Stimulated activated CD8-positive, alpha-beta memory T cell treated with anti-CD3 and anti-CD28 coated beads, Interleukin-7, amount 100 ng/mL, for 4 hours (primary cell): ENCODE data around the gene FBXO33.

Source experiments
- DNase-seq, 2 donors: peaks; one replicate each; pipeline ENCODE4 v3.0.0-alpha.2; 2020; ENCODE audit warnings: low read depth in 2 of 2

Gene FBXO33

DNA sequence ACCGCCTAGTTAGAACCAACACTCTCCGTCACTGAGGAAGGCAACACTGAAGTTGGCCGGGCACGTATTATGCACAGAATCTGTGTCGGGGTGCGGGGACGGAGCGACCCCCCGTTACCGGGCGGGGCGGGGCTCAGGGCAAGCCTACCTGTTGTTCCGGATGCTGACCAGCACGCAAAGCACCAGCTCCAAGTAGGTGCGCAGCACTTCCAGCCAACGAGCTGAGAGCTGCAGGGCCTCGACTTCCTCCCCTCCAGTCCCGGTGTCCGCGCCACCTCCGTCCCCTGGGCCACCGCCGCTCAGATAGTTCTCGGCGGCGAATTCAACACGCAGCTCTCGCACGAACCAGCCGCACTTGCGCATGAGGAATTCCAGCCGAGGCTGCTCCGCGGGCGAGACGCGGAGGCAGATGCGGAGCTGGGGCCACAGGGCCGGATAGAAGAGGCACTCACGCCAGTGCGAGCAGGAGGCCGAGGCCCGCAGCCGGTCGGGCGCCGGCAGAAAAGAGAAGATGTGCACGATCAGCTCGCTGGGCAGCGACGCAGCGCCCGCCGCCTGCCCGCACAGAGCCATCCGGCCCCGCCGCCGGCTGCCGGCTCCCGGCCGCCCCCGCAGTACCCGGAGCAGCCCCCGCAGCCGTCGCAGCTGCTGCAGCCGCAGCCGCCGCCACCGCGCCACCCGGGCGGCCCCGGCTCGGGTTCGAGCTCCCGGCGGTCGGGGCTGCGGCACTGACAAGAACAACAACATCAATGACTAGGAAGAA lies 636 bp downstream of the FBXO33 start:
- DNase-seq = peak in 1 of 2 donors; percentile 29

DNA sequence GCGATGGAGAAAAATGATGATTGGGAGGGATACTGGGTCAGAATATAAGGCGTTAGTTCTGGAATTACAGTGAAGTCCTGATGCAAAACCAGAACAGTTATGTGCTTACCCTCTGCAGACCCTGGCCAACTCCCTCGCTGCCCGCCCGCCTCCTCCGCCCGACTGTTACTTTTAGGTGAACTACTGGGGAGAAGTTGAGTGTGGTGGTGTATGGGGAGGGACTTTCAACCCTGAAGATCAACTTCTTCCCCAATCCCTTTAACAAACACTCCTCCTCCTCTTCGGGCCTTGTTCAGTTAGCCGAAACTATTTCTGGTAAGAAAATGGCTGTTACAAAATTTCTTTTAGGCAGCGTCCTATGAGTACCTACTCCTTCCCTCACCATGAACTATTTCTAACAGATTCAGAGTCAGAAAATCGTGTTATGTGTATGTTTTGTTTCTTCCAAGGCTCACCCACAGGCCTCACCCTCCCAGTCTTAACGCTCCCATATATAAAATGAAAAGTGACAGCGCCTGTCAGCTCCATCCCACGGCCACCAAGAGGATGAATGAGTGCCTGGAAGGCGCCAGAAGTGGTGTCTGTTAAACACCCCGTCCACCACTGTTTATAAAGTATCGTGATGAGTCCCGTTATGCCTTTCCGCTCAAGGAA lies 1.3 kb downstream of the FBXO33 start:
- DNase-seq = no peak

DNA sequence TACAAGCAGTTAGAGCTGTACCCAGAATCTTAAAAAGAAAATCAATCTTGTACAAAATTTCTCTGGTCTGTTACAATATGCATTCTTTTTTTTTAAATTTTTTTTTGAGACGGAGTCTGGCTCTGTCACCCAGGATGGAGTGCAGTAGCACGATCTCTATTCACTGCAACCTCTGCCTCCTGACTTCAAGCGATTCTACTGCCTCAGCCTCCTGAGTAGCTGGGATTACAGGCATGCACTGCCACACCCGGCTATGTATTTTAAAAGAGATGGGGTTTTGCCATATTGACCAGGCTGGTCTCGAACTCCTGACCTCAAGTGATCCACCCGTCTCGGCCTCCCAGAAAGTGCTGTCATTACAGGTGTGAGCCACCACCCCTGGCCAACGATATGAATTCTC lies 4.1 kb downstream of the FBXO33 start:
- DNase-seq = no peak

DNA sequence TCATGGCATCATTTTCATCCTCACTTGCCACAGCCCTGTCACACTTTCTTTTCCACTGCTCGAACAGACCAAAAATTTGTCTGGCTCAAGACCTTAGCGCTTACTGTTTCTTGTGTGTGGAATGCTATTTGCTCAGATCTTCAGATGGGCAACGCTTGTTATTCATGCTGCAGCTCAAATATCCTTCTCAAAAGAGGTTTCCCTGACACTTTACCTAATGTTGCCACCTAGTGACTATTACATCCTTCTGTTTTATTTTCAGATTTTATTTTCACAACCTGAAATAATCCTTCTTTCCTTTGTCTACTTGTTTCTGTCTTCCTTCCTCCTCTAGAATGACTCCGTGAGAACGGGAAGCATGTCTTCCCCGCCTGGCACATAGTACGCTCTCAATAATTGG lies 5.6 kb downstream of the FBXO33 start:
- DNase-seq = no peak

DNA sequence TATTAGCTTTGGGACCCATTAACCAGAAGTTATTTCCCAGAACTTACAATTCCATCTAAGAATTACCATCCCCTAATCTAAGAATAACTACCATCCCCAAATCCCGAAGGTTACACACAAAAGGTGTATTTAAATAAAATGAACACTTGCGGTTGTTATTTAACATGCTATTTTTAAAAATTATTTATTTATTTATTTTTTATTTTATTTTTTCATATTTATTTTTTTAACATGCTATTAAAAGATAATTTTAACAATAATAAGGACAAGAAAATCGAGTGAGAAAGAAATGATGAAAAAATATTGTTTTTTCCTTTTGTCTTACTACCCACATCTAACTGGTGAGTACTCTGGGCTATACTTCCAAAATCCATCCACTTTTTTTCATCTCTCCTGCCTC lies 6.3 kb downstream of the FBXO33 start:
- DNase-seq = no peak

DNA sequence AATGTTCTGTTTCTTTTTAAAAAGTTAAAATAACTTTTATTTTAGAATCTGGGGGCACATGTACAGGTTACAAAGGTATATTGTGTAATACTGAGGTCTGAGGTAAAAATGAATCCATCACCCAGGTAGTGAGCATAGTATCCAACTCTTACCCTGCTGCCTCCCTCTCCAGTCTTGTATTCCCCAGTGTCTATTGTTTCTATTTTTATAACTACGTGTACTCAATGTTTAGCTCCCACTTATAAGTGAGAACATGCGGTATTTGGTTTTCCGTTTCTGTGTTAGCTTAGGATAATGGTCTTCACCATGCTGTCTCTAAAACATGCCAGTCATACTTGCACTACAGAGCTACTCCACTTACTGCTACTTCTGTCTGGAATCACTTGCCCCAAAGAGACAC lies 8.4 kb downstream of the FBXO33 start:
- DNase-seq = no peak

DNA sequence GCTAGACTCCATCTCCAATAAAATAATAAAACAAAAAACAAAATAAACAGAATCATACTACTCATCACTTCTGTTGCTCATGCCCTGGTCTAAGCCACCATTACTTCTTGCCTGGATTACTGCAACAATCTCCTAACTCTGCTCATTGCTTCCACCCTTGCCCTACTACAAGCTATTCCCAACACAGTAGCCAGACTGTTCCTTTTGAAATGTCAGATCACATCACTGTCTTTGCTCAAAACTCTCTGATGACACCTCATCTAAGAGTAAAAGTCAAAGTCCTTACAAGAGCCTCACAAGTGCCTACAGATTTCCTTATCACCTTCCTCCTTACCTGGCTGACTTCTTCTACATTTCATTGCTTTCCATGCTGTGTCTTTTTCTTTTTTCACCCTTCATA lies 10.0 kb downstream of the FBXO33 start:
- DNase-seq = no peak

DNA sequence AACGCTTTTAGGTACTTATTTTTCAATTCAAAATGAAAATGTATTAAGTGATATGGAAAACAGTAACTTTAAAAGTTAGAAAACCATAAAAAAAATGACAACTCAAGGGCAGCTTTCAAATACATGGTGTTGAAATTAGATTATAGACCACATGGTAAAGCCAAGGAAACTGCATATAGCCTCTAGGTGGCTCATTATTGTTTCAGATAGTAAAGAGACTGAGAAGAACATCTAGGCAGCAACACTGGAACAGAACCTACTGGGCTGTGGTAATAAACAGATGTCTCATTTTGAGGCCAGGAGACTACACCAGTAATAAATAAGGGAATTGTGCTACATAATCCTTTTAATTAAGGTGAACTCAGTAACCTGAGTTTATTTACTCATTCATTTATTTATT lies 13.0 kb downstream of the FBXO33 start:
- no peak for DNase-seq

DNA sequence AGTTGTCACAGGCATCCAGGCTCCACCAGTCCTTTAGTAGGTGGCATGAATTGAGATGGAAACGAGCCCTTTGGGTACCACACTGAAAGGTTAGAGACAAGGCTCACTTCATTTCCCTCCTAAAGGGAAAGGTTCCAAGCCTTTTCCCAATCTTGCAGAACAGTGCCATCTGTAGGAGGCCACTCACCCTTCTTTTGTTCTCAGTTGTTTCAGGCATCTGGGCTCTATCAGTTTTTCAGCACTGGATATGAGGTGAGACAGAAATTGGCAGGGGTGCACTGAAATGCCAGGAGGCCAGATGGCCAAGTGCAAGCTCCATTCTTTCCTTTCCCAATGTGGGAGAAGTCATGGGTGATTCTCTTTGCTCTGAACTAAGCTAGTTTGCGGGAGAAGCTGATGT lies 15.2 kb downstream of the FBXO33 start:
- no peak for DNase-seq

DNA sequence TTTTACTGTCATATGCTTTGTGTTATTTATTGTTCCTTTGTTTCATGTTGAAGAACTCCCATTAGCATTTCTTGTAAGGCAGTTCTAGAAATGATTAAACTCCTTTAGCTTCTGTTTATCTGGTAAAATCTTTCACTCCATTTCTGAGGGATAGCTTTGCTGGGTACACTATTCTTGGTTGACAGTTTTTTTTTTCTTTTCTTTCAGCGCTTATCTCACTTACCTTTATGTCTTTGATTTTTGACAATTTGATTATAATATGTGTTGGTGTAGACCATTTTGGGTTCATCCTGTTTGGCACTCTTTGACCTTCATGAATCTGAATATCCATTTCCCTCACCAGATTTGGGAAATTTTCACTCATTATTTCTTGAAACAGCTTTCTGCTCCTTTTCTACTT lies 16.2 kb downstream of the FBXO33 start:
- DNase-seq = no peak

DNA sequence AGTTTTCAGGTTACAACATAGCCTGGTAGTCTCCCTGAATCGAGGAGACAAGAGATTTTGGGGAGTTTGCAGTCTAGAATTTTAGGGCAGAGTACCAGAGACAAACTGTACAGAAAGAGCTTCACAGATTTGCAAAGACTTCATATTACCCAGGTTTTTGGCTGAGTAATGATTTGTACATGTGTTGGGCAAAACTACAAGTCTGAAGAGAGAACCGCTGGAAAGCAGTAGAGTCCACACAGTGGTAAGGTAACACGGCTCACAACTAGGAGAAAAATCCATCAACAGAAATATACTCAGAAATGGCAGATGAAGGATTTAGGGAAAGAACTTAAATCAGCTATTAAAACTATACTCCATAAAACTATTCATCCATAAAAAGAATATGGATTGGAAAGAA lies 25.7 kb downstream of the FBXO33 start:
- no peak for DNase-seq

DNA sequence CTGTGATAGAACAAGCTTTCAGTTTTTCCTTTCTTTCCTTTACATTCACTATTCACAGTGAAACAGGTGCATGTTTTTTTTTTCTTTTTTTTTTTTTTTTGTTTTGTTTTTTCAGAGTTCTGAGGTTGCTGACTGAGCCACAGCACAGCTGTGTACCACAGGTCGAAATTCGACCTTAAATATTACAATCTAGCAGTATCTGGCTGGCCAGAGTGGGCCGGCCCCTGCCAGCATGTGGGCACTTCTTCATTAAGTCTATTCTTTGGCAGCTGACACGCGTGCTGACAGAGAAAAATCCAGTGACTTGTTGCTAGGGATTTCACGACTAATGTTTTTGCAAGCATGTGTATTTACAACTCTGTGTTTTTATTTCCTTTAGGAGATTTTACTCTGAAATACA lies 33.9 kb downstream of the FBXO33 start:
- DNase-seq = no peak

DNA sequence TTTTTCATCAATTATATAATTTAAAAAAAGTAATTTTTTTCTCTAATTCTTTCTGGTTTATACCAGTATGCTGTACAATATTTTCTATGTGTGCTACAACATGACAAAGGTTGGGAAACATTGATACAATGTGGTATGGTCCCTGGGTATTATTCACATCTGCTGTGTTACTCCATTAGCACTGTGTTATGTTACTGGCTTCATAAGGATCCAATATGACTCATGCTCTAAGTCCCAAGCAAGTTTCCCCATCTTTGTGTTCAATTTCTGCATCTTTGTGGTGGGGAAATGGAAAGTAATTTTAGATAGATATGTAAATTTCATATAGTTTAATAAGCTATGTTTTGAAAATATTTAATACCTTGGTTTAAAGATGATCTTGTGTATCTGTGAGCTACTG lies 35.8 kb downstream of the FBXO33 start:
- no peak for DNase-seq

DNA sequence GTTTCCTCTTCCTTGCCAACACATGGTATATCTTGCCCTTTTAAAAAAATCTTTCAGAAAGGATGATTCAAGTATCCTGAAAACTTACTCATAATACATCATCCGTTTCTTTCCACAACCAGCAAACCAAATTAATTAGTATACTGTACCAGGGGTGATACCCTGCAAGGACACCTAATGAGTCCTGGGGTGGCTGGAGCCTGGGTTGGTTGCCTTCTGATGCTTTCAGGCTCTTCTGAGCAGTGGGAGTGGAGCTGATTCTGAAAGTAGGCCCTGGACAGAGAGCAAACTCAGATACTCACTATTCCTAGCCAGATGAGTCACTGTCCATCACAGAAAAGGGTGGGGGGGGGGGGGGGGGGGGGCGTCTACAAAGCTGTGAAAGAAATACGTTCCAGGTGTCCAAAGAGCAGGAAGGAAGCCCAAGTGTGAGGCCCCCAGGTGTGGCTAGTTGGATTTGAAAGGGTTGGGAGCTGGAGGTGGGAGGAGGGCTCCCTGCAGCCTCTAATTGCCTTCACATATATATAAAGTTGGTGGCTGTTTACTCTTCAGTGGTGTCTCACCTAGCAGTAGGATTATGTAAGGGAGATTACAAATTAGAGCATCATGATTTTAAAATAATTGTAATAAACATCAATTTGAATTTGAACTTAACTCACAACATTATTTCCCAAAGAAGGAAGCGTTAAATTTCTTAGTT lies 36.5 kb downstream of the FBXO33 start:
- DNase-seq = no peak

DNA sequence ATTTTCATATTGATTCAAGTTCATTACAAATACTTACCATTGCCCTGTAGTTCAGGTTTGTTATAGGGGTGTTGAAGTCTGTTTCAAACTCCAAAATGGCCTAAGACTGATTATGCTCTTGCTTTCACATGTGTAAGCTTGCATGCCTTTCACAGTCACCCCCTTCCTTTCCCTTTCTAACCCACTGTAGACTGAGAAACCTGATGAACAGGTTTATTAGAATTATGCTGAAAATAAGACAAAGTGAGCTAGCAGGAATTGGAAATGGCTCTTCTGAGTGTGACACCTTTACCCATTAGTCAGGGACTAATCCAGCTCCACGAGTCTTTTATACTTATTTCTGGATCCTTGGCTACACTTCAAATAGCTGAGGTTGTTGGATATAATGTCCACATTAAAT lies 38.9 kb downstream of the FBXO33 start:
- no peak for DNase-seq

DNA sequence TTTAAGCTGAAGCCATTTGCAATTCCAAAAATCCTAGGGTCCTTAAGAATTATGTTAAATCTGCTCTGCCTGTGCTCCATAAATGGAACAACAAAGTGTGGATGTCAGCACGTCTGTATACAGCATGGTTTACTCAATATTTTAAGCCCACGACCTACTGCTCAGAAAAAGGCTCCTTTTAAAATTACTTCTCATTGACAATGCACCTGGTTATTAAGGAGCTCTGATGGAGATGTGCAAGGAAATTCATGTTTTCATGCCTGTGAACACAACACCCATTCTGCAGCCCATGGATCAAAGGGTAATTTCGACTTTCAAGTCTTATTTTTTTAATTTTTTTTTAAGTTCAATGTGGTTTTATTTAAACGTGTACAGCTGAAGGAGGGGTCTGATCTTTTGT lies 48.1 kb downstream of the FBXO33 start:
- no peak for DNase-seq

DNA sequence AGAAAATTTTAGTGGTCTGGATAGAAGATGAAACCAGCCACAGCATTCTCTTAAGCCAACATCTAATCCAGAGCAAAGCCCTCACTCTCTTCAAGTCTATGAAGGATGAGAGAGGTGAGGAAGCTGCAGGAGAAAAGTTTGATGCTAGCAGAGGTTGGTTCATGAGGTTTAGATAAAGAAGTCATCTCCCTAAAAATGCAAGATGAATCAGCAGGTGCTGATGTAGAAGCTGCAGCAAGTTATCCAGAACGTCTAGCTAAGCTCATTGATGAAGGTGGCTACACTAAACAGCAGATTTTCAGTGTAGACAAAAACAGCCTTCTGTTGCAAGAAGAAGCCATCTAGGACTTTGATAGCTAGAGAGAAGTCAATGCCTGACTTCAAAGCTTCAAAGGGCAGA lies 48.5 kb downstream of the FBXO33 start:
- no peak for DNase-seq

DNA sequence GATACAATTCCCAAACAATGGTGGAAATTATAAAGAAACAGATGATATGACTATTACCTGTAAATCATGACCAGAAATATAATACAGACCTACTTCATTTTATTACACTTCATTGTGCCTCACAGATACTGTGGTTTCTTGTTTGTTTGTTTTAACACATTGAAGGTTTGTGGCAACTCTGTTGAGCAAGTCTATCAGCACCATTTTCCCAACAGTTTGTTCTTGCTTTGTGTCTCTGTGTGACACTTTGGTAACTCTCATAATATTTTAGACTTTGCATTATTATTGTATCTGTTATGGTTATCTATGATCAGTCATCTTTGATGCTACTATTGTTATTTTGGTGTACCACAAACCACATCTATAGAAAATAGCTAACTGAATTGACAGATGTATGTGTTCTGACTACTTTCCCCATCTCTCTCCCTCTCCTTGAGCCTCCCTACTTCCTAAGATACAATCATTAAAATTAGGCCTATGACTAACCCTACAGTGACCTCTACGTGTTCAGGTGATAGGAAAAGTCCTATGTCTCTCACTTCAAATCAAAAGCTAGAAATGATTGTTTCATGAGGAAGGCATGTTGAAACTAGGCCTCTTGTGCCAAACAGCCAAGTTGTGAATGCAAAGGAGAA lies 49.1 kb downstream of the FBXO33 start:
- no peak for DNase-seq

DNA sequence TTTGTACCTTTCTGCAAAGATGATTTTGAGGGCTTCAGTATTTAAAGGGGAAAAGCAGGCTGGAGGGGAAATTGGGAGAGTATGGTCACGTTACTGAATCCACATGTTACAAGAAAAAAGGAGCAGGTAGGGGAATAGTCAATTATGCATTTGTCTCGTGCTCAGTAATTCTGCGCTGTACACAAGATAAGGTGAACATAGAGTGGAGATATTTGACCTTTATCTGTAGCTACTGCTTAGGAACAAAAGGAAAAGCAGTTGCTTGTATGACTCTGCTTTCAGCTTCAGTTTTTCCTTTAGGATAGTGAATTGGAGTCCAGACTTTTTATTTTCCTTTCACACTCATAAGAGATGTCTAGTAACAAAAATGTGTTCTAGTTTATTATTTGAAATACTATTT lies 49.8 kb downstream of the FBXO33 start:
- no peak for DNase-seq

DNA sequence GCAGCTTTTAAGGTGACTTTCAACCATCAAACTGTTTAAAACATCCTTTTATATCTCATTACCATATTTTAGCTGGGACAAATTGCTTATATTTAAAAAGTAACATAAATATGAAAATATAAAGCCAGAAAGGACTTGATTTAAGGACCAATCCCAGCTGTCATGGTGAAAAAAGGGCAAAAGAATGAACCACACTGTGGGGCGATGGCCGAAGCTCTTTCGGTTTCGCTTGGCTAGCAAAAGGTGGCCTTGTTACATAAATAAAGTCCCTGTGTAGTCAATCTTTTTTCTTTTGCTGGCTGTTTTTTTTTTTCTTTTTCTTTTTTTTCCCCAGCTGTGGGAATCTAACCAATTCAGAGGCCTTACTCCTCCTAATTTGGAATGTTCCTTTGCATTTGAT lies 50.9 kb downstream of the FBXO33 start:
- no peak for DNase-seq

DNA sequence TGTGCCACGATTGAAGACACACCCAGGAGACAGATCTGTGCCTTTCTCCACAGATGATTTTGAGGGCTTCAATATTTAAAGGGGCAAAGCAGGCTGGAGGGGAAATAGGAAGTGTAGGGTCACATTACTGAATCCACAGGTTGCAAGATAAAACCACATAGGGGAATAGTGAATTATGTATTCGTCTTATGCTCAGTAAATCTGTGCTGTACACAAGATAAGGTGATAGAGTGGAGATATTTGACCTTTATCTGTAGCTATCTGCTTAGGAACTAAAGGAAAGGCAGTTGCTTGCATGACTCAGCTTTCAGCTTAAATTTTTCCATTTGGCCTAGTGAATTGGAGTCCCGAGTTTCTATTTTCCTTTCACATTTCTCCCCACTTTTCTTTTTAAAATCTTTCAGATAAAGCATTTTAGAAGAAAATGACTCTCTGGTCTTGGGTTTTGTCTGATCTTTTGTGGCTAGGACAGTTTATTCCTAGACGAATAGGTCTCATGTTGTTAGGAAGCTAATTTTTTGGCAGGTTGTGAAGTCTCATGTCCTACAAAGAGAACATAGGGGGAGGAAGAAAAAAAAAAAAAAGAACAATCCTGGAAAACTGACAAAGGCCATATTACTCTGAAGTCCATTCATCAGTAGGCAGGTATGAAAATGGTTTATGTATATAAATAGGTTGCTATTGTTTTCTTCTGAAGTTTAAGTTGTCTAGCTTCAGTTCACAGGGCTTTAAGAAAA lies 55.4 kb downstream of the FBXO33 start:
- no peak for DNase-seq

DNA sequence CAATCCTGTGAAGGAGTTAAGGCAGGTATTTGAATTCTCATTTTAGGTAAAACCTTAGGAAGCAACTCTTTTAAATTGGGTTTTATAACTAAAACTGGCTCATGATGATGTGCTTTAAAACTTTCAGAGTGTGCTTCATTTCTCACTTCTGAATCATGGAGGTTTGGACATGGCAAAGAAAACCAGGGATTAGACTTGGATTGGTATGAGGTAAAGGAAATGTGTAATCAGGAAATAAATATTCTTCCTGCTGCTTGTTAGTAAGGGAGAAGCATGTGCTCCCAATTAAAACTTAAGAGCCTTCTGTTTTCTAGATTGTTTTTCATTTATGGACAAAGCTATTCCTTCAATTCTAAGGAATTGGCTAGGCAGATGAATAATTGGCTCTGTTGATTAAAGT lies 57.4 kb downstream of the FBXO33 start:
- no peak for DNase-seq
